Heart left ventricle (tissue), 13 donors: ENCODE results near the gene SMARCAL1.

Experiments
- POLR2A ChIP-seq, 2 donors: fragments of 450-650 bp; IDR thresholded peaks; one replicate each; pipeline ENCODE4 v1.6.1; 2017; ENCODE audit warnings: antibody characterized with exemption in 2 of 2, mild to moderate bottlenecking in 2 of 2, moderate library complexity in 2 of 2
- TF ChIP-seq, protein P1 (sequence below), 12 donors: fragments of 200-600 bp; sonication (generic) in 4 of 12; IDR thresholded peaks; one replicate each; pipeline versions ENCODE4 v1.5.0 to v1.8.0; 2018 to 2022; ENCODE audit warnings: antibody characterized with exemption in 12 of 12, mild to moderate bottlenecking in 5 of 12
- donor health status: ischemic (EF 13 %, LVEDD 7.1; RV severe dilation, severe dysfunction).
- donor health status: DM: no; HTN: yes; CAD: no.
- donor health status: DM: no; HTN: no; CAD: no.
- donor health status: ischemic (EF 25% LVEDD 6.9; RV normal size, moderate dysfunction).
- donor health status: ischemic (EF 25% LVEDD 5.7; RV mildly dilated, moderate dysfunction).
- donor health status: ischemic (EF 35%, LVEDD 5.7; RV mildly dilated, moderate dysfunction).
- donor health status: nonischemic (EF 11% LVEDD 7.7; RV severe dilation, severe dysfunction).
- donor health status: DM: yes; HTN: yes; CAD: no.
- donor health status: PGD.
- donor health status: ischemic (EF 29% LVEDD 5.4; RV normal size, mild dysfunction).
- donor health status: nonischemic (EF 23%, LVEDD 6.1; RV moderate dilation, normal function).

DNA sequence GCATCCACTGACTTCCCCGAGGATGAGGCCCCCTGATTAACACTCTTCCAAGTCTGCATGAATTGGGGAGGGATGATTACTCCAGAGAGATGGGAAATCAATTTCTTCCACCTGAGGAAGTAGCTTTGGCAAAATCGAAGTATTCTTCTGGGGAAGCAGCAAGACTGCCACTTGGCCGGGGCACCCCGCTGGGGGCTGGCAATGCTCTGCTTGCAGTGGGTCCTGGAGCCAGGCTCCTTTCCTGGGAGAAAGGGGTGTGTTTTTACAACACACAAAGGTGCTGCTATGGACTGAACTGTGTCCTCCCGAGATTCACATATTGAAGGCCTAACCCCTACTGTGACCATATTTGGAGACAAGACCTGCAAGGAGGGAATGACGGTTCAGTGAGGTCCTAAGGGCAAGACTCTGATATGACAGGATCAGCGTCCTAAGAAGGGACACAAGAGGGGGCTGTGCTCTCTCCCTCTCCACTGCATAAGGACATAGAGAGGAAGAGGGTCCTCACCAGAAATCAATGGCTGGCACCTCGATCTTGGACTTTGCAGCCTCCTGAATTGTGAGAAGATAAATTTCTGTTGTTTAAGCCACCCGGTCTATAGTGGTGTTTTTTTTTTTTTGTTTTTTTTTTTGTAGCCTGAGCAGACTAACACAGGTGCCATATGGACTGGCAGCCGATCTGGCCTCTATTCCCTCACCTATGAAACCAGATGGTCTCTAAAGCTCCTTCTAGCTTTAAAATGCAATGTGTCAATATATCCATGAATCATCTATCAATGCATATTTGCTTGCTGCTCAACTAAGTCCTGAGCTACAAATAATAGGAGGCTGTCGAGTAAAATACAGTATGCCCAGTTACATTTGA is 3.6 kb upstream of the SMARCAL1 start:
- TF ChIP-seq, protein P1, sequence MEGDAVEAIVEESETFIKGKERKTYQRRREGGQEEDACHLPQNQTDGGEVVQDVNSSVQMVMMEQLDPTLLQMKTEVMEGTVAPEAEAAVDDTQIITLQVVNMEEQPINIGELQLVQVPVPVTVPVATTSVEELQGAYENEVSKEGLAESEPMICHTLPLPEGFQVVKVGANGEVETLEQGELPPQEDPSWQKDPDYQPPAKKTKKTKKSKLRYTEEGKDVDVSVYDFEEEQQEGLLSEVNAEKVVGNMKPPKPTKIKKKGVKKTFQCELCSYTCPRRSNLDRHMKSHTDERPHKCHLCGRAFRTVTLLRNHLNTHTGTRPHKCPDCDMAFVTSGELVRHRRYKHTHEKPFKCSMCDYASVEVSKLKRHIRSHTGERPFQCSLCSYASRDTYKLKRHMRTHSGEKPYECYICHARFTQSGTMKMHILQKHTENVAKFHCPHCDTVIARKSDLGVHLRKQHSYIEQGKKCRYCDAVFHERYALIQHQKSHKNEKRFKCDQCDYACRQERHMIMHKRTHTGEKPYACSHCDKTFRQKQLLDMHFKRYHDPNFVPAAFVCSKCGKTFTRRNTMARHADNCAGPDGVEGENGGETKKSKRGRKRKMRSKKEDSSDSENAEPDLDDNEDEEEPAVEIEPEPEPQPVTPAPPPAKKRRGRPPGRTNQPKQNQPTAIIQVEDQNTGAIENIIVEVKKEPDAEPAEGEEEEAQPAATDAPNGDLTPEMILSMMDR (IDR thresholded peaks at IDR 0.05): no peak
- no peak for TF ChIP-seq POLR2A (IDR thresholded peaks at IDR 0.05)
